ENCODE data around the gene HMCN1. TPM values are rescaled to one million over a fixed set of nuclear protein-coding genes. Genes with fewer than 3 reads are reported as not detected.

The HMCN1 gene
- total and polyA plus RNA-seq, 2 donors (not counting 1 experiment from before 2014, with no cell fraction given) = 6.8 to 21.0 TPM

DNA sequence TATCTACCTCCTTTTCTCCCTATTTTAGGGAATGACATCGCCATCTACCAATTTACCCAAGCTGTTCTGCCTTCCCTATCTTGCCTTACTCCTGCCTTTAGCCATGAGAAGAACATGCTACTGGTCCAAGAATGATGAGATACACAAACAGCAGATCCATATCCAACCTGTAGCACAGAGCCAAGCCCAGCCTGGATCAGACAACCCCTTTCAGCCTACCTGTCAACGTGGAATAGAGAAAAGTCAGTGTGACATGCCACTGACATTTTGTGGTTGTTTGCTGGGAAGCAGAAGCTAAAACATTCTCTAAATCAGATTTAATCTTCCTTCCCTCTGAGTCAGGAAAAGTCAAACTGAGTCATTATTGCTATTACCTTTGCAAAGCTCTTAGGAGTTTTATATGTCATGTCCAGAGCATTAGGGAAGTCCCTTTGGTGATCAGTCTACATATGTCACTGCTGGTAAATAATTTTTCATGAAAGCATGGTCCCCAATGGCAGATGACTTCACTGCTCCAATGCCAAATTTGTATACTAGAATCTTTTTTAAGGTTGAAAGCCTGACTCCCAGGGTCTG lies 497.8 kb downstream of the HMCN1 start:
- Histone ChIP-seq H2AFZ (ENCODE audit: low read length) (no peak overlapping the region), H3K4me3 (replicated peaks in 1 of 4; ENCODE audit: control extremely low read depth in 1 of 4, insufficient read depth in 1 of 4, low read depth in 3 of 4, low read length in 4 of 4) (no peak overlapping the region), H3K9ac (ENCODE audit: insufficient read depth, low read length) (no peak overlapping the region), H3K79me2 (ENCODE audit: control insufficient read depth, insufficient read depth, low read length) (no peaks in the 10 kb centered on the region), H3K27me3 (ENCODE audit: control insufficient read depth, insufficient read depth, low read length) (no peaks in the 10 kb centered on the region), H4K20me1 (ENCODE audit: control insufficient read depth, extremely low read depth, insufficient read depth, low read length) (no peaks in the 10 kb centered on the region), H3K4me1 (ENCODE audit: control insufficient read depth, extremely low read depth, insufficient read depth, low read length) (peaks cover 5% of the 10 kb centered on the region), H3K9me3 (ENCODE audit: control insufficient read depth, insufficient read depth, low read depth, low read length) (no peaks in the 10 kb centered on the region), H3K4me2 (ENCODE audit: extremely low read depth, insufficient read depth, low read length) (no peak overlapping the region), H3K27ac (ENCODE audit: insufficient read depth, low read length) (no peak overlapping the region), H3K36me3 (ENCODE audit: control insufficient read depth, insufficient read depth, low read length) (no peaks in the 10 kb centered on the region)
- DNase-seq (ENCODE audit: low read depth in 2 of 2) = no peak
- TF ChIP-seq EZH2 (IDR thresholded peaks at IDR 0.05; ENCODE audit: low read length, missing control alignments) = no peak
- TF ChIP-seq, protein P1, sequence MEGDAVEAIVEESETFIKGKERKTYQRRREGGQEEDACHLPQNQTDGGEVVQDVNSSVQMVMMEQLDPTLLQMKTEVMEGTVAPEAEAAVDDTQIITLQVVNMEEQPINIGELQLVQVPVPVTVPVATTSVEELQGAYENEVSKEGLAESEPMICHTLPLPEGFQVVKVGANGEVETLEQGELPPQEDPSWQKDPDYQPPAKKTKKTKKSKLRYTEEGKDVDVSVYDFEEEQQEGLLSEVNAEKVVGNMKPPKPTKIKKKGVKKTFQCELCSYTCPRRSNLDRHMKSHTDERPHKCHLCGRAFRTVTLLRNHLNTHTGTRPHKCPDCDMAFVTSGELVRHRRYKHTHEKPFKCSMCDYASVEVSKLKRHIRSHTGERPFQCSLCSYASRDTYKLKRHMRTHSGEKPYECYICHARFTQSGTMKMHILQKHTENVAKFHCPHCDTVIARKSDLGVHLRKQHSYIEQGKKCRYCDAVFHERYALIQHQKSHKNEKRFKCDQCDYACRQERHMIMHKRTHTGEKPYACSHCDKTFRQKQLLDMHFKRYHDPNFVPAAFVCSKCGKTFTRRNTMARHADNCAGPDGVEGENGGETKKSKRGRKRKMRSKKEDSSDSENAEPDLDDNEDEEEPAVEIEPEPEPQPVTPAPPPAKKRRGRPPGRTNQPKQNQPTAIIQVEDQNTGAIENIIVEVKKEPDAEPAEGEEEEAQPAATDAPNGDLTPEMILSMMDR (conservative IDR thresholded peaks at IDR 0.05 in 1 of 2, IDR thresholded peaks at IDR 0.05 in 1 of 2; ENCODE audit: low read depth in 1 of 2, low read length in 2 of 2) = no peak

DNA sequence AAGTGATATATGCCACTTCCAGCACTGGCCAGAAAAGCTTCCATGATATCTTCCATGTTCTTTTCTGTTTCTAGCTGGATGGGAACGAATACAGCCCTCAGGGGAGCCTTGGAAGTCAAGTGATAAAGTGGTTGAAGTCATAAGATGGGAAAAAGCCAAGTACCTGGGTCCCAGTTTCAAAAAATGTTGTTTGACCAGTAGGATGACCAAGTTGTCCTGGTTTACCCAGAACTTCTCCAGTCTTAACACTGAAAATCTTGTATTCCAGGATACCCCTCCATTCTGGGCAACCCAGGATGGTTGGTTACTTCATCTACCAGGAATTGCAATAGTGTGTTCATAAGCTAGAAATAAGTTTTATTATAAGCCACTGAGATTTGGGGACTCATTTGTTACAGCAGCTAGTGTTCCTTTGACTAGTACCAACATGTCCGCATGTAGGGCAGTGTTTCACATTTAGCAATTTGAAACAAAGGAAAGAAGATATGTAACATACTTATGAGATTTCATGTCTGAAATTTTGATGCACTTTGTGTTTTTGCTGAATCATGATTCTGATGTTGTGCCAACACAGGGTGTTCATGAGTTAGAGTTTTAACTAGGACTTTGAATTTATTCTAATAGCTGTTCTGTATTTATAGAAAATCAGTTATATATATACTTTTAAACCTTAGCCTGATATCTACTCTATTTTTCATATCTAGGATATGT lies 500.9 kb downstream of the HMCN1 start:
- TF ChIP-seq, protein P1 (conservative IDR thresholded peaks at IDR 0.05 in 1 of 2, IDR thresholded peaks at IDR 0.05 in 1 of 2; ENCODE audit: low read depth in 1 of 2, low read length in 2 of 2) = no peak
- no peak for TF ChIP-seq EZH2 (IDR thresholded peaks at IDR 0.05; ENCODE audit: low read length, missing control alignments)
- no peaks in the 10 kb centered on the region for H3K36me3 ChIP-seq (ENCODE audit: control insufficient read depth, insufficient read depth, low read length)
- no peak overlapping the region for H3K4me2 ChIP-seq (ENCODE audit: extremely low read depth, insufficient read depth, low read length)
- peaks cover 7% of the 10 kb centered on the region for H3K4me1 ChIP-seq (ENCODE audit: control insufficient read depth, extremely low read depth, insufficient read depth, low read length)
- no peak overlapping the region for H2AFZ ChIP-seq (ENCODE audit: low read length)
- no peaks in the 10 kb centered on the region for H3K79me2 ChIP-seq (ENCODE audit: control insufficient read depth, insufficient read depth, low read length)
- H3K4me3 ChIP-seq (replicated peaks in 1 of 4; ENCODE audit: control extremely low read depth in 1 of 4, insufficient read depth in 1 of 4, low read depth in 3 of 4, low read length in 4 of 4) = no peak overlapping the region
- no peaks in the 10 kb centered on the region for H3K27me3 ChIP-seq (ENCODE audit: control insufficient read depth, insufficient read depth, low read length)
- no peaks in the 10 kb centered on the region for H3K9me3 ChIP-seq (ENCODE audit: control insufficient read depth, insufficient read depth, low read depth, low read length)
- H3K27ac ChIP-seq (ENCODE audit: insufficient read depth, low read length) = no peak overlapping the region
- DNase-seq (ENCODE audit: low read depth in 2 of 2) = no peak
- no peaks in the 10 kb centered on the region for H4K20me1 ChIP-seq (ENCODE audit: control insufficient read depth, extremely low read depth, insufficient read depth, low read length)
- H3K9ac ChIP-seq (ENCODE audit: insufficient read depth, low read length) = no peak overlapping the region

DNA sequence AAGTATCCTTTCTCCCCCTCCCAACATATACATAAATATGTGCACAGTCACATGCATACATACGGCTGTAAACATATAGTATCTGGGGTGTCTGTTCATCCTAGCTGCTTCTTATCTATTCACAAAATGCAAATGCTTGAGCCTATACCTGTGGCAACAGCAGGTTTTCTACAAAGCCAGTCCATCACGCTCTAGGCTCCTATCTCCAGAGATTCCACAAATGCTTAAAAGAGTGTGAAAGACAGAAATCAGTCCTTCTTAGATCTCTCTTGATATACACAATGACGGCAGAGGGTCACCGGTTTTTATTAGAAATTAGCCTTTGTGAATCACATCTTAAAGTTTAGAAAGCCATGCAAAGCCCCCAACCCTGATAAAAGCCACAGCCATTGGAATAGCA lies 501.5 kb downstream of the HMCN1 start:
- no peak overlapping the region for H3K4me2 ChIP-seq (ENCODE audit: extremely low read depth, insufficient read depth, low read length)
- no peaks in the 10 kb centered on the region for H3K9me3 ChIP-seq (ENCODE audit: control insufficient read depth, insufficient read depth, low read depth, low read length)
- no peak overlapping the region for H2AFZ ChIP-seq (ENCODE audit: low read length)
- no peak overlapping the region for H3K4me3 ChIP-seq (replicated peaks in 1 of 4; ENCODE audit: control extremely low read depth in 1 of 4, insufficient read depth in 1 of 4, low read depth in 3 of 4, low read length in 4 of 4)
- peaks cover 7% of the 10 kb centered on the region for H3K4me1 ChIP-seq (ENCODE audit: control insufficient read depth, extremely low read depth, insufficient read depth, low read length)
- H4K20me1 ChIP-seq (ENCODE audit: control insufficient read depth, extremely low read depth, insufficient read depth, low read length) = no peaks in the 10 kb centered on the region
- H3K36me3 ChIP-seq (ENCODE audit: control insufficient read depth, insufficient read depth, low read length) = no peaks in the 10 kb centered on the region
- no peak overlapping the region for H3K27ac ChIP-seq (ENCODE audit: insufficient read depth, low read length)
- H3K79me2 ChIP-seq (ENCODE audit: control insufficient read depth, insufficient read depth, low read length) = no peaks in the 10 kb centered on the region
- no peaks in the 10 kb centered on the region for H3K27me3 ChIP-seq (ENCODE audit: control insufficient read depth, insufficient read depth, low read length)
- TF ChIP-seq, protein P1 (conservative IDR thresholded peaks at IDR 0.05 in 1 of 2, IDR thresholded peaks at IDR 0.05 in 1 of 2; ENCODE audit: low read depth in 1 of 2, low read length in 2 of 2) = no peak
- no peak for TF ChIP-seq EZH2 (IDR thresholded peaks at IDR 0.05; ENCODE audit: low read length, missing control alignments)
- H3K9ac ChIP-seq (ENCODE audit: insufficient read depth, low read length) = no peak overlapping the region
- DNase-seq (ENCODE audit: low read depth in 2 of 2) = no peak
